ENCODE results near the gene LAIR1.
A peak's percentile ranks its signal among the peaks of the same experiment; 100 is the strongest.
"Not testable (repeated sequence)": the region's sequence is repeated elsewhere in the genome, so short reads cannot be mapped to it uniquely, and the experiment has no call there.

LAIR1 gene

GRCh38 chr19:54373781-54374631, 9.3 kb upstream of the LAIR1 start:
- no peak overlapping the region for H3K27ac ChIP-seq (ENCODE audit: low read depth, low read length)
- no peaks in the 10 kb centered on the region for H3K79me2 ChIP-seq (ENCODE audit: control insufficient read depth, insufficient read depth, low read length, poor library complexity)
- H4K12ac ChIP-seq (ENCODE audit: low read depth, low read length): no peak overlapping the region
- H3K14ac ChIP-seq (ENCODE audit: low read length): no peak overlapping the region
- no CpG with 5 or more reads among the region's 16 CpGs for WGBS (ENCODE audit: extremely low coverage, insufficient coverage, insufficient read length)
- H2BK5ac ChIP-seq (ENCODE audit: low read depth, low read length, poor library complexity): no peak overlapping the region
- H2AFZ ChIP-seq (ENCODE audit: insufficient read depth, low read length, poor library complexity): no peak overlapping the region
- H4K8ac ChIP-seq (ENCODE audit: low read depth, low read length): no peak overlapping the region
- H3K18ac ChIP-seq (ENCODE audit: low read length): no peak overlapping the region
- no peak overlapping the region for H4K91ac ChIP-seq (ENCODE audit: low read depth, low read length)
- no peak overlapping the region for H3K4me2 ChIP-seq (ENCODE audit: low read length)
- no peaks in the 10 kb centered on the region for H3K9me3 ChIP-seq (ENCODE audit: insufficient read depth, low read depth, low read length)
- no peak overlapping the region for H3K4me3 ChIP-seq (ENCODE audit: low read depth, low read length)
- H3K4ac ChIP-seq (ENCODE audit: low read depth, low read length): no peak overlapping the region
- no peak overlapping the region for H3K23ac ChIP-seq (ENCODE audit: low read length)
- no peaks in the 10 kb centered on the region for H3K79me1 ChIP-seq (ENCODE audit: low read length)
- no peak overlapping the region for H2BK12ac ChIP-seq (ENCODE audit: low read length)
- DNase-seq: peak; percentile 38 to 48
- H3K27me3 ChIP-seq (ENCODE audit: insufficient read depth, low read length): no peaks in the 10 kb centered on the region
- no peaks in the 10 kb centered on the region for H3K36me3 ChIP-seq (ENCODE audit: control insufficient read depth in 1 of 2, insufficient read depth in 2 of 2, low read length in 2 of 2)
- no peak overlapping the region for H2BK120ac ChIP-seq (ENCODE audit: insufficient read depth, low read length, poor library complexity)
- no peak overlapping the region for H2AK5ac ChIP-seq (ENCODE audit: low read length)
- no peaks in the 10 kb centered on the region for H3K4me1 ChIP-seq (ENCODE audit: control insufficient read depth in 1 of 2, insufficient read depth in 2 of 2, low read length in 2 of 2)
- H3K9ac ChIP-seq (ENCODE audit: low read length): no peak overlapping the region

DNA sequence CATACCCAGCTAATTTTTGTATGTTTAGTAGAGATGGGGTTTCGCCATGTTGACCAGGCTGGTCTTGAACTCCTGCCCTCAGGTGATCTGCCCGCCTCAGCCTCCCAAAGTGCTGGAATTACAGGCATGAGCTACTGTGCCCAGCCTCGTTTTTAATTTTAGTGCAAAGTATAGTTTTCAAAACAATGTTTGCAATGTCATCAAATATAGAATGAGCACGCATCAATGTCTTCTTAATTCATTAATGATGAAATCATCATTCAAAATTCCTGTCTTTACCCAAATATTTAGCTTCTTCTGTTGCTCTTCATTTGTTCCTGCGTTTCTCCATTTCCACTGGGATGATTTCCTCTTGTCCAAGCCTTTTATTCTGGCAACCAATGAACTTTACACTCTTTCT, 6.7 kb upstream of the LAIR1 start:
- not testable (repeated sequence) for H2AFZ ChIP-seq (ENCODE audit: insufficient read depth, low read length, poor library complexity)

DNA sequence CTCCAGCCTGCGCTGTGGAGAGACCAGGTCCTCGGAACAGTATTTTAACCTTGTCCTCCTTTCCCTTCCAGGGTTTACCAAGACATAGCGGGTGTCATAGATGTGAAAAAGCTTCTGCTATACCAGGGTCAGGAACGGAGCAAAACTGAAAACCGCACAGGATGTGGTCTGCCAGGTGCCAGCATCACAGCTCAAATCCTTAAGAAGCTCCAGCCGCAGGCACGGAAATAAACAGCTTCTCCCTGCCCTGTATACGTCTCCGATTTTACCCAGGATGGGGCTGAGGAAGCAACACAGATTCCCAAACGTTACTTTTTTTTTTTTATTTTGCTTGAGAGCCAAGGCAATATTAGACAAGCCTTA, 5.7 kb upstream of the LAIR1 start:
- not testable (repeated sequence) for H3K27me3 ChIP-seq (ENCODE audit: insufficient read depth, low read length); H3K79me1 ChIP-seq (ENCODE audit: low read length); H4K12ac ChIP-seq (ENCODE audit: low read depth, low read length); H2AK5ac ChIP-seq (ENCODE audit: low read length); H4K91ac ChIP-seq (ENCODE audit: low read depth, low read length); H3K9me3 ChIP-seq (ENCODE audit: insufficient read depth, low read depth, low read length); H3K23ac ChIP-seq (ENCODE audit: low read length); H2BK12ac ChIP-seq (ENCODE audit: low read length); H3K18ac ChIP-seq (ENCODE audit: low read length); H3K4me2 ChIP-seq (ENCODE audit: low read length); H3K36me3 ChIP-seq (ENCODE audit: control insufficient read depth in 1 of 2, insufficient read depth in 2 of 2, low read length in 2 of 2); H3K79me2 ChIP-seq (ENCODE audit: control insufficient read depth, insufficient read depth, low read length, poor library complexity); H3K9ac ChIP-seq (ENCODE audit: low read length); H4K8ac ChIP-seq (ENCODE audit: low read depth, low read length); H2BK5ac ChIP-seq (ENCODE audit: low read depth, low read length, poor library complexity); H3K27ac ChIP-seq (ENCODE audit: low read depth, low read length); H2AFZ ChIP-seq (ENCODE audit: insufficient read depth, low read length, poor library complexity); H3K14ac ChIP-seq (ENCODE audit: low read length); H3K4me1 ChIP-seq (ENCODE audit: control insufficient read depth in 1 of 2, insufficient read depth in 2 of 2, low read length in 2 of 2); H3K4ac ChIP-seq (ENCODE audit: low read depth, low read length); DNase-seq; H2BK120ac ChIP-seq (ENCODE audit: insufficient read depth, low read length, poor library complexity); H3K4me3 ChIP-seq (ENCODE audit: low read depth, low read length)
- no CpG with 5 or more reads among the region's 10 CpGs for WGBS (ENCODE audit: extremely low coverage, insufficient coverage, insufficient read length)

More for the DNA sequence above, 6.7 kb upstream of the LAIR1 start:
- not testable (repeated sequence) for H2BK120ac ChIP-seq (ENCODE audit: insufficient read depth, low read length, poor library complexity); H3K4me2 ChIP-seq (ENCODE audit: low read length); H3K23ac ChIP-seq (ENCODE audit: low read length); H3K4me1 ChIP-seq (ENCODE audit: control insufficient read depth in 1 of 2, insufficient read depth in 2 of 2, low read length in 2 of 2); H3K4me3 ChIP-seq (ENCODE audit: low read depth, low read length); H4K12ac ChIP-seq (ENCODE audit: low read depth, low read length); H3K9ac ChIP-seq (ENCODE audit: low read length); H3K18ac ChIP-seq (ENCODE audit: low read length); H3K27ac ChIP-seq (ENCODE audit: low read depth, low read length); H3K79me1 ChIP-seq (ENCODE audit: low read length); H4K8ac ChIP-seq (ENCODE audit: low read depth, low read length); H2BK5ac ChIP-seq (ENCODE audit: low read depth, low read length, poor library complexity); H2BK12ac ChIP-seq (ENCODE audit: low read length); H3K14ac ChIP-seq (ENCODE audit: low read length); H3K9me3 ChIP-seq (ENCODE audit: insufficient read depth, low read depth, low read length); H3K79me2 ChIP-seq (ENCODE audit: control insufficient read depth, insufficient read depth, low read length, poor library complexity); H2AK5ac ChIP-seq (ENCODE audit: low read length); H4K91ac ChIP-seq (ENCODE audit: low read depth, low read length); DNase-seq; H3K27me3 ChIP-seq (ENCODE audit: insufficient read depth, low read length); H3K4ac ChIP-seq (ENCODE audit: low read depth, low read length); H3K36me3 ChIP-seq (ENCODE audit: control insufficient read depth in 1 of 2, insufficient read depth in 2 of 2, low read length in 2 of 2)
- WGBS (ENCODE audit: extremely low coverage, insufficient coverage, insufficient read length): no CpG with 5 or more reads among the region's 5 CpGs

GRCh38 chr19:54369688-54370433, 5.1 kb upstream of the LAIR1 start:
- H4K8ac ChIP-seq (ENCODE audit: low read depth, low read length); H3K79me2 ChIP-seq (ENCODE audit: control insufficient read depth, insufficient read depth, low read length, poor library complexity); DNase-seq; H3K27ac ChIP-seq (ENCODE audit: low read depth, low read length); H3K36me3 ChIP-seq (ENCODE audit: control insufficient read depth in 1 of 2, insufficient read depth in 2 of 2, low read length in 2 of 2); H3K9ac ChIP-seq (ENCODE audit: low read length); H3K4me1 ChIP-seq (ENCODE audit: control insufficient read depth in 1 of 2, insufficient read depth in 2 of 2, low read length in 2 of 2); H3K14ac ChIP-seq (ENCODE audit: low read length); H3K27me3 ChIP-seq (ENCODE audit: insufficient read depth, low read length); H2BK5ac ChIP-seq (ENCODE audit: low read depth, low read length, poor library complexity); H3K18ac ChIP-seq (ENCODE audit: low read length); H3K4ac ChIP-seq (ENCODE audit: low read depth, low read length); H2BK120ac ChIP-seq (ENCODE audit: insufficient read depth, low read length, poor library complexity); H2AFZ ChIP-seq (ENCODE audit: insufficient read depth, low read length, poor library complexity); H2AK5ac ChIP-seq (ENCODE audit: low read length); H3K23ac ChIP-seq (ENCODE audit: low read length); H4K91ac ChIP-seq (ENCODE audit: low read depth, low read length); H3K4me2 ChIP-seq (ENCODE audit: low read length); H3K79me1 ChIP-seq (ENCODE audit: low read length); H3K4me3 ChIP-seq (ENCODE audit: low read depth, low read length); H2BK12ac ChIP-seq (ENCODE audit: low read length); H4K12ac ChIP-seq (ENCODE audit: low read depth, low read length); H3K9me3 ChIP-seq (ENCODE audit: insufficient read depth, low read depth, low read length): not testable (repeated sequence)
- WGBS (ENCODE audit: extremely low coverage, insufficient coverage, insufficient read length): no CpG with 5 or more reads among the region's 19 CpGs
